Testis (tissue), 2 donors: Measurements from ENCODE around the gene RIPK3.
"Not testable (repeated sequence)": the region's sequence is repeated elsewhere in the genome, so short reads cannot be mapped to it uniquely, and the experiment has no call there.

ENCODE experiments used
- POLR2A ChIP-seq: fragments of 450-650 bp; IDR thresholded peaks from one replicate; pipeline ENCODE4 v1.6.1; 2017; ENCODE audit warnings: antibody characterized with exemption, mild to moderate bottlenecking, moderate library complexity
- TF ChIP-seq, protein P1 (sequence below), 3 experiments: fragments of 450-650 bp in 2 of 3; fragments of 200-600 bp in 1 of 3; sonication (generic) in 1 of 3; IDR thresholded peaks; one replicate each; pipeline ENCODE4 v1.5.1; 2016 to 2019; ENCODE audit warnings: antibody characterized with exemption in 3 of 3, mild to moderate bottlenecking in 2 of 3, moderate library complexity in 1 of 3

DNA sequence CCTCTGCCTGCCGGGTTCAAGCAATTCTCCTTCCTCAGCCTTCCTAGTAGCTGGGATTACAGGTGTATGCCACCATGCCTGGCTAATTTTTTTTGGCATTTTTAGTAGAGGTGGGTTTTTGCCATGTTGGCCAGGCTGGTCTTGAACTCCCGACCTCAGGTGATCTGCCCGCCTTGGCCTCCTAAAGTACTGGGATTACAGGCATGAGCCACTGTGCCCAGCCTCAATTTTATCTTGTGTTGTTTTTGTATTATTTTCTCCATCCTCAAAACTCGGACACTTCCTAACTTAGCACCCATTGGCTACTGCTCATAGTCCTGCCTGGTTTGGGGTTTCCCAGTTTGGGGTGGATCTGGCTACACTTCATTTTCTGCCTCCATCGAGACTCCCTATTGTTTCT, 47.8 kb upstream of the RIPK3 start:
- TF ChIP-seq, protein P1, sequence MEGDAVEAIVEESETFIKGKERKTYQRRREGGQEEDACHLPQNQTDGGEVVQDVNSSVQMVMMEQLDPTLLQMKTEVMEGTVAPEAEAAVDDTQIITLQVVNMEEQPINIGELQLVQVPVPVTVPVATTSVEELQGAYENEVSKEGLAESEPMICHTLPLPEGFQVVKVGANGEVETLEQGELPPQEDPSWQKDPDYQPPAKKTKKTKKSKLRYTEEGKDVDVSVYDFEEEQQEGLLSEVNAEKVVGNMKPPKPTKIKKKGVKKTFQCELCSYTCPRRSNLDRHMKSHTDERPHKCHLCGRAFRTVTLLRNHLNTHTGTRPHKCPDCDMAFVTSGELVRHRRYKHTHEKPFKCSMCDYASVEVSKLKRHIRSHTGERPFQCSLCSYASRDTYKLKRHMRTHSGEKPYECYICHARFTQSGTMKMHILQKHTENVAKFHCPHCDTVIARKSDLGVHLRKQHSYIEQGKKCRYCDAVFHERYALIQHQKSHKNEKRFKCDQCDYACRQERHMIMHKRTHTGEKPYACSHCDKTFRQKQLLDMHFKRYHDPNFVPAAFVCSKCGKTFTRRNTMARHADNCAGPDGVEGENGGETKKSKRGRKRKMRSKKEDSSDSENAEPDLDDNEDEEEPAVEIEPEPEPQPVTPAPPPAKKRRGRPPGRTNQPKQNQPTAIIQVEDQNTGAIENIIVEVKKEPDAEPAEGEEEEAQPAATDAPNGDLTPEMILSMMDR (IDR thresholded peaks at IDR 0.05): not testable (repeated sequence)
- TF ChIP-seq POLR2A: not testable (repeated sequence)
